CD4-positive, alpha-beta T cell treated with Interleukin-6 at 100 ng/mL for 8 hours (primary cell): ENCODE results near the gene FYTTD1.
"Not testable (repeated sequence)": the region's sequence is repeated elsewhere in the genome, so short reads cannot be mapped to it uniquely, and the experiment has no call there.

Experiments used
- DNase-seq: peaks from one replicate; pipeline ENCODE4 v3.0.0-alpha.2; 2020; ENCODE audit warnings: mixed read lengths, low spot score

The FYTTD1 gene

DNA sequence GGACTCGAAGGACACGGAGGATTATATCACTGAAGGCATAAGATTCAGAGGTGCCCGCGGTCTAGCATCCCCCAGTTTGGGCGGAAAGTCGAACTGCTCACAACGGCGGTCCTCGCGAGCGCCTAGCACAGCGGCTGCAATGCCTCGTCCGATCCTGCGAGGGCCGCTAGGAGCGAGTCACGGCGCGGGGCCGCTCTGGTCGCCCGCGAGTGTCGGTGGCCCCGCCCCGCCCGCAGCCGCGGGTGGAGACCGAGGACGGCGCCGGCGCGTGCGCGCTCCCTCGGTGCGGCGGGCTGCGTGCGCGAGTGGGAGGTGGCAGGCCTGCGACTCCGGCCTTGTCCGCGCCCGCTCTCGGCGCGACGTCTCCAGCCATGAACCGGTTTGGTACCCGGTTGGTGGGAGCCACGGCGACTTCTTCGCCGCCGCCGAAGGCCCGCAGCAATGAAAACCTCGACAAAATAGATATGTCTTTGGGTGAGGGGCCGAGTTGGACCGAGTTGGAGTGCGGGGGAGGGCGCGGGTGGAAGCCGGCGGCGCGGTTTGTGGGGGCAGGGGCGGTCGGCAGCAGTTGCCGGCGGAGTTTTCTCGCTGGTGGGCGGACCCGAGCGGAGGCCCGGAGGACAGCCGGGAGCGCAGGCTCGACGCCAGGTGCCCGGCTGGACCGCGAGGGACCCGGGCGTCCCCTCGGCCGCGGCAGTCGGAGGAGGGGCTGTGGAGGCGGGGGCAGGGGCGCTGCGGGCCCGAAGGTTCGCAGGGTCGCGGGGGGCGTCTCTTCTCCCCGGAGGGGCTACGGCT lies at the start of gene FYTTD1:
Gene FYTTD1 (plus strand): TSS at position 283 of the 795 bp plus-strand sequence. CDS start 89 bp downstream, at position 372.
- DNase-seq: peak; percentile 88

GRCh38 chr3:197700095-197700494 lies 49.6 kb upstream of the FYTTD1 start:
- no peak for DNase-seq

DNA sequence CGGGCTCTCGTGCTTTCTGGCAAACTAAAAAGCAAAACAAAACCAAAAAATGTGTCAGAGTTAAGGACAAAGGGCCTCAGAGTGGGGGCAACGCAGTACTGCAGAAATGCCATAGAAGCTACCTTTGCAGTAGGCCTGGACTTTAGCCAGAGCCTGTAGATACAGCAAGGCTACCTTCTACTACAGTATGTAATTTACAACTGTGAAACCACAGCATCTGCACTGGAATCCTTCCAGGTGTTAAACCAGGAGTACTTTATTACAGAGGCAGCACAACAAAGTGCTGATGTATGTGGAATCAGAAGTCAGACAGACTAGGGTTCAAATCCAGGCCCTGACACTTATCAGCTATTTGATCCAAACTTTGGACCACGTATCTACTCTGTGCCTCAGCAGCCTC lies 47.8 kb upstream of the FYTTD1 start:
- DNase-seq: no peak

- no peak for DNase-seq
Measured at GRCh38 chr3:197706658-197707057, 43.0 kb upstream of the FYTTD1 start.

GRCh38 chr3:197709135-197709534 lies 40.5 kb upstream of the FYTTD1 start:
- DNase-seq: no peak

GRCh38 chr3:197710965-197711364 lies 38.7 kb upstream of the FYTTD1 start:
- DNase-seq: not testable (repeated sequence)

DNA sequence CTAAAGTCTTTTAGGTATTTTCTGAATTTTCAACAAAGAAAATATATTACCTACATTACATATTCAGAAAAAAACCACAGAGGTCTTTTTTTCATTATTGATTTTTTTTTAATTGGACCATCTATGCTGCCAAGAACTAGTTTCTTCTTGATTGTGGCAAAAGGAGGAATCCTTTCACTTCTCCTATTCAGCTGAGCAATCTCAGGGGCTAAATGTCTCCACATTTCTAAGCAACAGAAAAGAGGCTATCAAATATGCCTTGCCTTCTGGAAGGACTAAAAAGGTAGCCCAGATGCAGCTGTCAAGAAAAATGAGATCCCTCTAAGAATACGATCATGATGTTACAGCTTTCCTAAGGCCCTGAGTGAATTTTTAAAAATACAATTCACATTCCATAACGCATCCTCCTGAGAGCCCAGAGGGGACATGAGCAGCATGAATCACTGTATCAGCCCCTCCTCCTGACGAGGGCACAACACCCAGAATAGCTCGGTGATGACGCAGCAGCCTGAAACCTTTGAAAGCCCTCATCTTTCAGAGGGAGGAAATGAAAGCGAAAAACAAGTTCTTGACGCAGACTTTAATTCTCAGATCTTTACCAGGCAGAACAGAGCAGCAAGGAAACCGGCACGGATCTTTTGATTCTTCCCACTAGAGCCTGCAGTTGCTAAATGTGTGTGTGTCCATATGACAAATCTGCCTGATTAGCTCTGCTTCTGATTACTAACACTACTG lies 37.5 kb upstream of the FYTTD1 start:
- peak; percentile 89 for DNase-seq

GRCh38 chr3:197713477-197713822 lies 36.2 kb upstream of the FYTTD1 start:
- no peak for DNase-seq

DNA sequence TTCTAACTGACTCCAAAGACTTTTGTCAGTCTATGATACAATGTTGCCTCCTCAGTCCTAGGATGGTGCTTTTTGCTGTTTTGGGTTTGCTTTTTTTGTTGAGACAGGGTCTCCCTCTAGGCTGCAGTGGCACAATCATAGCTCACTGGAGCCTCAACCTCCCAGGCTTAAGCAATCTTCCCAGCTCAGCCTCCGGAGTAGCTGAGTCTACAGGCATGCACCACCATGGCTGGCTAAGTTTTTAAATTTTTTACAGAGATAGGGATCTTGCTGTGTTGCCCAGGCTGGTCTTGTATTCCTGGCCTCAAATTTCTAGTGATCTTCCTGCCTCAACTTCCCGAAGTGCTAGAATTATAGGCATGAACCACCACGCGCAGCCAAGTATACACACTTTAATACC lies 35.4 kb upstream of the FYTTD1 start:
- DNase-seq: no peak

DNA sequence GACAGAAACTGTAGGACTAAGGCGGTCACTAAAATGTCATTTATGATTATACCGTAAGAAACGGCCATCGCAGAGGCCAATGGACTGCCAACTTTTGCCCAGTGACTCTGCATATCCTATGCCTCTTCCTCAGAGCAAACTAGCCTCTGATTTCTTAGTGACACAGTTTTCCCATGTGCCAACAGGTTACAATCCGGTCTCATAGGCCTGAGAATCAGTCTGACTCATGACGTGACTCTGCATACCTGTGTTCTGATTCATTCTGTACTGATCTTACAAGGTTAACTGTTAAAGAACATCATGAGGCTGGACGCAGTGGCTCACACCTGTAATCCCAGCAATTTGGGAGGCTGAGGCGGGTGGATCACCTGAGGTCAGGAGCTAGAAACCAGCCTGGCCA lies 30.8 kb upstream of the FYTTD1 start:
- DNase-seq: no peak

DNA sequence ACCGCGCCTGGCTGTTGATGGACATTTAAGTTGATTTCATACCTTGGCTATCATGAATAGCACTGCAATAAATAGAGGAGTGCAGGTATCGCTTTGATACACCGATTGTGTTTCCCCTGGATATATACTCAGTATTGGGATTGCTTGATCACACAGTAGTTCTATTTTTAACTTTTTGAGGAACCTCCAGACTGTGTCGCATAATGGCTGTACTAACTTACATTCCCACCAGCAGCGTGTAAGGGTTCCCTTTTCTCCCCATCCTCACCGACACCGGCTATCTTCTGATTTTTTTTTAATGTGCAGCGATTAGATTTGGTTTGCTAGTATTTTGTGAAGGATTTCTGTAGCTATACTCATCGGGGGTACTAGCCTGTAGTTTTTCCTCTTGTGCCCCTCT lies 29.0 kb upstream of the FYTTD1 start:
- DNase-seq: no peak

DNA sequence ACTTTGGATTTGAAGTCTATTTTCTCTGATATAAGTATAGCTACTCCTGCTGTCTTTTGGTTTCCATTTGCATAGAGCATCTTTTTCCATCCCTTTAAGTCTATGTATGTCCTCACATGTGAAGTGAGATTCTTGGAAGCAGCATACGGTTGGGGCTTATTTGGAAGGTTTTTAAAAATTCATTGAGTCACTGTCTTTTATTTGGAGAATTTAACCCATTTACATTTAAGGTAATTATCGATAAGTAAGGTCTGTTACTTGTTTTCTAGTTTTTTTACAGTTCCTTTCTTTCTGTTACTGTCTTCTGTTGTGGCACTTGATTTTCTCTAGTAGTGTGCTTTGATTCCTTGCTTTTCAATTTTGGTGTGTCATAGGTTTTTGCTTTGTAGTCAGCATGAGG lies 26.9 kb upstream of the FYTTD1 start:
- no peak for DNase-seq

DNA sequence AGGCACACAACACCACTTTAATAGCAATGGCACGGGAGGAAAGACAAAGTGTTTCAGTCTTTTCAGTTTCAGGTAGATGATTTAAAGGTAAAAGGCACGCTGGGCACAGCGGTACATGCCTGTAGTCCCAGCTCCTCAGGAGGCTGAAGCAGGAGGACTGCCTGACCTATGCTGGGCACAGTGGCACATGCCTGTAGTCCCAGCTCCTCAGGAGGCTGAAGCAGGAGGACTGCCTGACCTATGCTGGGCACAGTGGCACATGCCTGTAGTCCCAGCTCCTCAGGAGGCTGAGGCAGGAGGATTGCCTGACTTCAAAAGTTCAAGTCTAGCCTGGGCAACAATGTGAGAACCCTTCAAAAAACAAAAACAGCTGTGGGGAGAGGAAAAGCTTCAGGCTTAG lies 21.8 kb upstream of the FYTTD1 start:
- DNase-seq: not testable (repeated sequence)

DNA sequence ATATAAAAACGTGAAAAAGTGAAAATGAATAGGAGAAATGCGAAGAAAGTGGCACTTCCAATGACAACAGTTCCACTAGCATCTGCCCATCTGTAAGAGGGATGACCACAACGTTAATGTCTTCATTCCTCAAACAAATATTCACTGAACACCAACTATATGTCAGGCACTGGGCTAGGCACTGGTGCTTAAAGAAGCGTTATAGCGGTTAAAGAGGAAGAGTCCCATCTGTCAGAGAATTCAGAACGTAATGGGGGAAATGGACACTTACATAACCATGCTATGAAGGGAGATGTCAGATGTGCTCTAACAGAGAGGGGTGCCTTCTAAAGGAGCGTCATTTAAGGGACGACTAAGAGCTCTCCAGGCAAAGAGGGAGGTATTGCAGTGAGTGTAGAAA lies 21.2 kb upstream of the FYTTD1 start:
- no peak for DNase-seq

DNA sequence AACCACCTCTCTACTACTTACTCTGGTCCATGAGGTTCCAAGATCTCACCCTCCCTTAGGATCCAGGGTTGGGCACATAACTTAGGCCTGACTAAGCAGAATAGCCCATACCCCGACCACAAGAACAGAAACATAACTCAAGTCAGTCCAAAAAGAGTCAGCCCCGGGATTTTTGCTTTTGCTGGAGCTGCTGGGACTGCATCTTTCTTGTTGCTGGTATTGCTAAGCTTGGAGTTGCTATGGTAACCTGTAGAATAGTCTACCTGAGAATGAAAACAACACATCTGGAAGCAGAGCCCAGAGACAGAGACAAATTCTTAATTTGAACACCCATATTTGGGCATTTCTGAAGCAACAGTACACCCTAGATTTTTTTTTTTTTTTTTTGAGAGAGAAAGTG lies 19.5 kb upstream of the FYTTD1 start:
- DNase-seq: no peak

- not testable (repeated sequence) for DNase-seq
Measured at GRCh38 chr3:197730770-197731169, 18.9 kb upstream of the FYTTD1 start.

GRCh38 chr3:197731483-197731882 lies 18.2 kb upstream of the FYTTD1 start:
- not testable (repeated sequence) for DNase-seq

- no peak for DNase-seq
Measured at GRCh38 chr3:197733042-197733441, 16.6 kb upstream of the FYTTD1 start.

DNA sequence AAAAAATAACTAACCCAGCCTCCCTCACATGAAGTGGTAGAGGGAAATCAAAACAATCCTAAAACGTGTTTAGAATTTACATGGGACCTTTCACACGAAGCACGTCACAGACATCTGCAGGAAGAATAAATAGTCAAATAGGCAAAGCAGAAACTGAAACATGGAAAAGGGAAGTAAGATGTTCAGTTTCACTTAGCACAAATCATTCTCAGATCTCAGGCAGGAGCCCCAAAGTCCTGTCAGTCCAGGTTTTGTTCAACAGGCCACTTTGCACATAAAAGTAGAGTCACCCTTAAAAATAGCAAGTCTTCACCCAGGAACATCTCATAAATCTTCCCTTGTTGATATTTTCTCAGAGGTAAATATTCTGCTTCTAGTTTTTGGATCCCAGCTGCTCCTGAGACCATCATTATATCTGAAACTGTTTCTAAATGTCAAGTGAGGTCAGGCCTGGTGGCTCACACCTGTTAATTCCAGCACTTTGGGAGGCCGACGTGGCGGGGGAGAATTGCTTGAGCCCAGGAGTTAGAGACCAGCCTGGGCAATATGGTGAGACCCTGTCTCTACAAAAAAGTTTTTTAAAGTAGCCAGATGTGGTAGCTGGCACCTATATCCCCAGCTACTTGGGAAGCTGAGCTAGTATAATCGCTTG lies 14.9 kb upstream of the FYTTD1 start:
- DNase-seq: no peak

- DNase-seq: peak; percentile 24
Measured at GRCh38 chr3:197736010-197736490, 13.6 kb upstream of the FYTTD1 start.

- peak; percentile 94 for DNase-seq
Measured at GRCh38 chr3:197736491-197737318, 13.0 kb upstream of the FYTTD1 start, which contains the start of gene RUBCN. Gene RUBCN (minus strand): TSS chr3:197736904. CDS start chr3:197736719, 185 bp downstream.

DNA sequence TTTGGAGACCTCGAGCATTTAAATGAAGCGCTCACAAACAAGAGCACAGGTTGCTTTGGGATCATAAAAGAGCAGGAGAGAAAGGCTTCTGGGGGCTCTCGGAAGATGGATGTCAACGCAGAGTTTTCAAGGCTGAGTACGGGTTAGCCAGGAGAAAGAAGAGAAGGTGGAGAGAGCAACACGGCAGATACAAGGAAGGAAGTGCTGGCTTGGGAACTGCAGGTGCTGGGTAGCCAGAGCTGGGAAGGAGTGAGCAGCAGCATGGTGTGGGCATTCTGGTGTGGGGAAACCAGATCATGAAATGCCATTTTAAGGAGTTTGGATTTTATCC lies 12.4 kb upstream of the FYTTD1 start:
- no peak for DNase-seq
